ENCODE results near the gene FAXDC2.
A peak's percentile ranks its signal among the peaks of the same experiment; 100 is the strongest.
"Not testable (repeated sequence)": the region's sequence is repeated elsewhere in the genome, so short reads cannot be mapped to it uniquely, and the experiment has no call there.

Gene FAXDC2

DNA sequence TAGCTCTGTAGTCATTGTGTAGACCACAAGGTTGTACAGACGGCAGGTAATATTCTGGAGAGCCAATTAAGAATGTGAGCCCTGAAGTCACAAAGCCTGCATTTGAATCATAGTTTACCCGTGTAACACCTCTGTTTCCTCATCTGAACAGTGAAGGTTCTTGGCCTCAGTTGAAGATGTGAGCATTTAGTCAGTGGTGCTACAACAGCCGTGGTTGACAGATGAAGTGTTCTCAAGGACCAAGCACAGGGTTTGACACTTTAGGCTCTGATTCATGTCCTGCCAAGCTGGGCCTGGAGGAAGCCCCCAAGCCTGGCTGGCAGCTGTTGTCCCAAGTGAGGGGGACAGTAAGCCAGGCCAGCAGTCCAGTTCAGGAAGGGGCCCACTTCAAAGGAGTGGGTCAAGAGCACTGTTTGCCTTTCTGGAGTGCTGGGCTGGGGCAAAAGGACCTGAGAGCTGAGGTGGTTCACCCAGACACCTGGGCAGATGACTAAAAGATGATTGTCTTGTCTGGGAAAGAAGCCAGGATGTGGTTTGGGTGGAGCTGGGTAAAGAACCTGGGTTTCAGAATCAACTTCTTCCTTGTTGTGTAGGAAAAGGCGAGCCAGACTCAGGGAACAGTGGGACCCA is 20.7 kb downstream of the FAXDC2 start:
- DNase-seq, result no peak

DNA sequence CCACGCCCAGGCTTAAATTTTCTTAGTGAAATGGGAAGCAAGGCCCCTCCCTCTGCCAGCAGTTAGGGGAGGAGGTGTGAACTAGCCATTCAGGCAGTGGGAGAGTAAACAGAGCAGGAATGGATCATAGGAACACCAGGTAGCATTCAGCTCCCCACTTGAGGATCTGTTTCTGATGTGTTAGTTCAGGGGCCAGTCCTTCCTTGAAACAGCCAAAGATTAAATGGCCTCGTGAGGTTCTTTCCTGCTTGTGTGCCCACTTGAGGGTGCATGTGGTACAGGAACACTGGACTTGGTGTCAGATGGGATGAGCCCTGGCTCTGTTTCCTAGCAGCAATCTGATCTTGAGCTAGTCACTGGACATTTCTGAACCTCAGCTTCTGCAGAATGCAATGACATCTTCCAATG is 21.2 kb downstream of the FAXDC2 start:
- DNase-seq, result no peak

DNA sequence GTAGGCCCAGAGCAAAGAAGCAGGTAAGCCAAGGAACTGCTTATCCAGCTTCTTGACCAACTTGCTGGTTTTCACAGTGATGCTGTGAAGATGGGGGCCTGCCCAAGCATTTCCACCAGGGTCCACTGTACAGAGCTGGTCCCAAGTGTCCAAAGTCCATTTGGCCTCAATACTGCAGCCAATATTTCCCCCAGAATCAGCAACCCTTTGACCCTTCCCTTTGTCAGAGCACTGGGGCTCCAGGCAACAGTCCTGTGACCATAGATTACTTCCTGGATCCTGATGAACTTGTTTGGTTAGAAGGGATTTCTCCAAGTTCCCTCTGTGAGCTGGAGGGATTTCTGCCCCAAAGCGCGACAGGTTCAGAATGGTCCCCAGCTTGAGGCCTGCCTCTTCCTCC is 26.3 kb downstream of the FAXDC2 start:
- no peak for DNase-seq

DNA sequence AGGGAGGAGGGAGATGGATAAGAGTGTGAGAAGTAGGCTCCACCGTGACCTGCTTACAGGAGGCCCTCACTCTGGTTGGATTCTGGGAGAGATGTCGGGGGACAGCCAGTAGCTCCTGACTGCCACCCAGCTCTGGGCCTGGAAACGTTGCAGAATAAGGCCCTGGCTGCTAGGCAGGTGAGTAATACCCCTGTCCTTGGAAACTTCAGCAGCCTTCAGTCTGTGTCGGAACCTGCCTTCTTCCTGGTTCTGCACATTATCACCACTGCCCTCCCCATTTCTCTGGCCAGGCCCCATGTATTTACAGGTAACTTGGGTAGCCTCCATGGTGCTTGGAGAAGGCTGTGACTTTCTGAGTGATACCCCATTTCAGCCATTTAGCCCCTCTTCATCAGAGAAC is 26.8 kb downstream of the FAXDC2 start:
- DNase-seq, result no peak

DNA sequence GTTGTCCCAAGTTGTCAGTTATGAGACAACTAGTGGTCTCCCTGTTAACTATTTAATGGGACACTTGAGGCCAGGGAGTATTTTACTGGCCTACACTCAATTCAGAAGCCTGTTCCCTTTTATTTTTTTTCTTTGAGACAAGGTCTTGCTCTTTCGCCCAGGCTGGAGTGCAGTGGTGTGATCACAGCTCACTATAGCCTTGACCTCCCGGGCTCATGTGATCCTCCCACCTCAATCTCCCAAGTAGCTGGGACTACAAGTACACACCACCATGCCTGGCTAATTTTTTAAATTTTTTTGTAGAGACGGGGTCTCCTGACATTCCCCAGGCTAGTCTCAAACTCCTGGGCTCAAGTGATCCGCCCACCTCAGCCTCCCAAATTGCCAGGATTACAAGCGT is 27.5 kb downstream of the FAXDC2 start:
- not testable (repeated sequence) for DNase-seq

DNA sequence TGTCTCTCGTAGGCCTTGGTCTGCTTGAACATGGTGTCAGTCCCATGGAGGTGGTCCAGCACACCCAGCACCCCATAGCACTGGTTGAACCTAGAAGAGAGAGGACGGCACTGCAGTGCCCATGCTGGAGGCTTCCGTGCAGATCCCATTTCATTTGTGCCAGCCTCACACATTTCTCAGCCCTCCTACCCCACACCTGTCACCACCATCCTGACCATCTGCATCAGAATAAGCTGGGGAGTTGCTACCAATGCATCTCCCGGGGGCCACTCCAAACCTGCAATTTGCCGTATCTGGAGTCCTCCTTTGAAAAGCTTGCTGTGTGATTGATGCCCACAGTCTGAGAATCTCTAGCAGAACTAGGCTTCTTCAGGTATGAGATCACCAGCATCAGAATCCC is 30.0 kb downstream of the FAXDC2 start:
- no peak for DNase-seq

GRCh38 chr5:154819546-154819945 is 30.9 kb downstream of the FAXDC2 start:
- DNase-seq, result no peak

DNA sequence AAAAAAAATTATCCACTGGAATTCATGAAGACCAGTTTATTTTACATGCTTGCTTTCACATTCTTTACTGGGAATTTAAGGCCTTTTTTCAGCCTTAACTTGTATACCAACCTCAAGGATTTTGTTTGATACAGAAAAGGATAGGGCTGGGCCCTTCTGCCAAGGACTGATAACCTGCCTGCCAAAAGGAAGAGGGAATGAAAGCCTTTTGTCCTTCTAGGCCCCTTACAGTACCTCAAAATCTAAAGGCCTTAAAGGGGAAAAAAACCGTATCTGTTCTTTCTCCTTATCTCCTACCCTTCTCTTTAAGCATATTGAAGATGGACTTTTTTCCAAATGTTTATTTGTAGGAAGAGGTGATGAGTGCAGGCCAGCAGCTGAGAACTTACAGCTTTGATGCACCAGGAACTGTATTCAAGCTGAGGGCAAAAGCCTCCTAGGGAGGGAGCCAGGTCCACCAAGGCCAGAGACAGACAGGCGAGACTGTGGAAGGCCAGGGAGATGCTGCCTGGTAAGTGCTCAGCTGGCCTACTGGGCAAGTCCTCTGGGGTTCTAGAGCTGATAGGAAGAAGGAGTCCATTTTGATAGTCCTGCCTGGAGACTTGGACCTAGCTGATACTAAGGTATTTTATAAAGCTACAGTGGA is 31.8 kb downstream of the FAXDC2 start:
- no peak for DNase-seq

DNA sequence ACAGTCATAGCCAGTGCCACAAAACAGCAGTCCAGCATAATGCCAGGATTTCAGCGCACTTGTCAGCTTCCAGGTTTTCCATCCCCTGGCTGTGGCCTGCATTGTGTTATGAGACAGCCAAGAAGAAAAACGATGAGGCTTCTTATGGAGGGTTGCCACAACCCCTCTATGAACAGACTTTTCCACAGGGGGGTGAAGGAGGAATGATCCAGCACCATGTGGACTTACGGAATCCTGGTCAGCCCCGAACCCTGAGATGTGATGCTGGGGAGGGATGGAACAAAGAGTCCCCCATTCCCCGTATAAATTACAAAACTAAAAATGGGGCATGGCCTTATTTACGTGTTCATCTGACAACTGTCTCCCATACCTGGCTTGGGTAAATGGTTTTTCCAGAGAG is 32.6 kb downstream of the FAXDC2 start:
- no peak for DNase-seq

GRCh38 chr5:154816891-154817492 is 33.4 kb downstream of the FAXDC2 start:
- no peak for DNase-seq

DNA sequence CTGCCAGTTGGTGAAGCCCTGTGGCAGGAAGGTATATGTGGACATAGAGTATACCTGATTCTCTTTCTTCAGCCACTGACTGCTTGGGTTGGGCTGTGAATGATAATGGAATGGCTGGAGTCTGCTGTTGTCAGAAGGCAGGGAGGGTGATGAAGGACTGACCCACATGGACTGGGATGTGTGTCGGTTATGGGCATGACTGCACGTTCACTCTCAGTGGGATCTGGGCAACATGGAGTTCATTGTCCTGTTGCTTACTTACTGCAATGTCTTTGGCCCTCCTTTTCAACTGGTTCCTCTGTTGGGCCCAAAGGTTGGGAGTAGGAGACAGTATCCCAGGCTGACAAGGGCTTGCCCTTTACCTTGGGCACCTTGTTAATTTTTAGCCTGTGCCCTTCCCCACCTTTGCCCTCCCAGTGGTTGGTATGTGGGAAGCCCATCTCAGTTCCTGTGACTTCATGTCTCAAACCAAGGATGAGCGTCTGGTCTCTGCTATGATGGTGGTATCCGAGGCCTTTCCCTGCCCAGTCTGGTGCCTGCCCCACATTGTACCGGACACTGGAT is 34.6 kb downstream of the FAXDC2 start:
- no peak for DNase-seq

GRCh38 chr5:154815025-154815424 is 35.4 kb downstream of the FAXDC2 start:
- no peak for DNase-seq

- no peak for DNase-seq
Measured at GRCh38 chr5:154813736-154814135, 36.7 kb downstream of the FAXDC2 start.

GRCh38 chr5:154813158-154813557 is 37.2 kb downstream of the FAXDC2 start:
- no peak for DNase-seq

DNA sequence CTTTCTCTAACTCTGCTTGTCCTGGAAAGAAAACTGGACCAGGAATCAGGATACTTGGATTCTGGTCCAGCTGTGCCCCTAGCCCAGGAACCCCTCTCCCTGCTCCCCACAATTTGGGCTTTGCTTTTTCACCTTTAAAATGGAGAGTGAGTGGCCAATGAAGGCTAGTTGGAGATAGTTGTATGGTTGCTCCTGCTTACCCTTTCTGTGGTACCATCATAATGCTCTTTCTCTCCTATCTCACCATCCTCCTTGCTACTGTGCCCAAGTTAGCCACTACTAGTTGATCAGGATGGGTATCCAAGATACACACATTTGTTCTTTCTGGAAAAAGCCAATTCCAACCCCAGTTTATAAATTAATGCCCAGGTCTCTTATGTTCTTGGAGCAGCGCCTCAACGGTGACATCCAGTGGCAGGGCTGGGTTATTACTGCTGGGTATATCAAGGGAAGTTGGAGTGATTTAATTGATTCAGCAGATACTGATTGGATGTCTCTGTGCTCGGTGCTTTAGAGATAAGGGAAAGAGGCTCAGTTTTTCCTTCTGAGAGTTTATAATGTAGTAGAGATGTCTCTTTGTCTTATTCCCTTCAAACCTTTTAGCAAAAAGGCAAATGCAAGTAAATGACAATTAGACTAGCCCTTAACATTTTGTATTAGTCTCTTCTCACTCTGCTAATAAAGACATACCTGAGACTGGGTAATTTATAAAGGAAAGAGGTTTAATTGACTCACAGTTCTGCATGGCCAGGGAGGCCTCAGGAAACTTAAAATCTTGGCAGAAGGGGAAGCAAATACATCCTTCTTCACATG is 38.5 kb downstream of the FAXDC2 start:
- DNase-seq, result peak; percentile 25

DNA sequence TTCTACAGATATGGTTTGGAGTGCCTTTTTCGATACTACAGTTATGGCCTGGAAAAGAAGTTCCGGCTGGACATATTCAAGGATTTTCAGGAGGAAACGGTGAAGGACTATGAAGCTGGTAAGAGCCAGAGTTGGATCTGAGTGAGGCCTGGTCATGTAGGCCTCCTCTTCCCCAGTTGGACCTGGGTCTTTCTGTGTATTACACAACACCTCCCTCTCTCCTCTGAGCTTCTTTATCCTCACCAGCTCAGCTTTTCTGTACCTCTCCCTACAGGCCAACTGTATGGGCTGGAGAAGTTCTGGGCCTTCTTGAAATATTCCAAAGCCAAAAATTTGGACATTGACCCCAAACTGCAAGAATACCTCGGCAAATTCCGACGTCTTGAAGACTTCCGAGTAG is 39.2 kb downstream of the FAXDC2 start:
- DNase-seq, result no peak

DNA sequence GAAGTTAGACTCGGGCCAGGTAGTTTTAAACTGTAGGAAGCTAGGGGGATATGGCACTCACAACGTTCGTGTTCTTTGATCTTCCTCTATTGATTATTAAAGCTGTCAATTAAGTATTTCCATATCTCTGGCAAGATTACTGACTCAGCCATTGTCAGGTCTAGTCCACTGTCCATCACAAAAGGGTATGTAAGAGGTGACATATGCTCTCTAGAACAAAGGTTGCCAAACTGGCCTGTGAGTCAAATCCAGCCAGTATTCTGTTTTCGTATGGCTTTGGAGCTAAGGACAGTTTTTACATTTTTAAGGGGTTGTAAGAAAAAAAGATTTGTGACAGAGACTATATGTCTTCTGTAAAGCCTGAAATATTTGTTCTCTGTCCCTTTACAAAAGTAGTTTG is 44.2 kb downstream of the FAXDC2 start:
- no peak for DNase-seq

- no peak for DNase-seq
Measured at GRCh38 chr5:154802050-154802449, 48.4 kb downstream of the FAXDC2 start.

- no peak for DNase-seq
Measured at GRCh38 chr5:154801083-154801482, 49.3 kb downstream of the FAXDC2 start.

DNA sequence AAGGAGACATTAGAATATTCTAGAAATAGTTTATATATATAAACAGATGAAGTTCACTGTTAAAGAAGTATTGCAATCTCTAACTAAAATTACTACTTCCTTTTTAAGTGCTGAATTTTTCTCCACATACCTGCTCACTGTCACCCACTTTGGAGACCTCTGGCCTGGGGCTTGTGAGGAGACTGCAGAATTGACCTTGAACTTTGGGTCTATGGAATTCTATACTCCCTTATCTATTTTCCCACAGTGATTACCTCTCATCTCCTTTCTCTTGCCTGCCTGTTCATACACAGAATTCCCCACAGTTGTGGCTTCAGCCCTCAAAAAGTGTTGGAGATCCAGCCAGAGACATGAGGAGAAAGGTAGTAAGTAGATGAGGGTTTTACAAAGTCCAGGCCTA is 49.8 kb downstream of the FAXDC2 start:
- DNase-seq, result no peak

- DNase-seq, result no peak
Measured at GRCh38 chr5:154797762-154798161, 52.6 kb downstream of the FAXDC2 start.

- DNase-seq, result no peak
Measured at GRCh38 chr5:154795235-154795596, 55.2 kb downstream of the FAXDC2 start.

DNA sequence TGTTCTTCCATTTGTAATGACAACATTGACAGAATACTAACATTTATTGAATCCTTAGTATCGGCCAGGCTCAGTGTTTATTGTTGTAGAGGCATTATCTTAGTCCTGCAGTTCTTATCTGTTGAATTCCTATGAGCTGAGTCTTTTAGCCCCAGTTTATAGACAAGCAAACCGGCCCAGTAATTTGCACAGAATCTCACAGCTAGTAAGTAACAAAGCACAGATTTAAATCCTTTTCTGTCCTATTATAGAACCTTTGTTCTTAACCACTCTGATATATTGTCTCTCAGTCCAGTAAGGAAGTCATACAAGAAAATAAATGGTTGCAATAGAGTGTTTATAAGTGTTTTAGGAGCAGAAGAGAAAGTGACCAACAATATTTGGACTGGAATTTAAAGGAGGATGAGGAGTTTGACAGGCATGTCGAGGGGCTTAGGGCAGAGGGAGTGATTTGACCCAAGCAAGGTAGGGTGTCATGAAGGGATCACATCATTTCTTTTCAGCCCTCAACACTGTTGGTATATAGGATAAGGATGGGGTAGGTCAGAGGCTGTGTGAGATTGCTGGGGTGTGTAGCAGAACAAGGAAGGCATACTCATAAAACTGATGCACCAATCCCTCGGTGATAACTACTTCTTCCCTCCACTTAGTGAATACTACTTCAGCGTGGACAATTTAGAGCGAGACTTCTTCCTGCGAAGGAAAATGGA is 55.7 kb downstream of the FAXDC2 start:
- DNase-seq, result no peak

All from NCI-H748 treated with DMSO at 0.1 percent for 48 hours (cell line).